HL-60/S4 treated with retinoic acid at 250 ng/mL for 4 days and 3 days (cell line): Measurements from ENCODE around the gene MRPL42.
"Not testable (repeated sequence)": the region's sequence is repeated elsewhere in the genome, so short reads cannot be mapped to it uniquely, and the experiment has no call there.

Experiments
- in situ Hi-C: fragments of 300-500 bp; cut with MboI; formaldehyde crosslinking; loops from 2 replicates; pipeline ENCODE4 v1.7.0; 2022; ENCODE audit warnings: low sequenced_read_pairs

The MRPL42 gene

GRCh38 chr12:93467351-93468007 is at the start of gene MRPL42:
Gene MRPL42 (plus strand): TSS chr12:93467514. CDS start chr12:93469286, 1,772 bp downstream.
- in situ Hi-C loops = no loop called here

GRCh38 chr12:93417967-93418480 is 49.3 kb upstream of the MRPL42 start:
- in situ Hi-C loops = loop anchor here (25.0 kb wide), 1 partner anchor 431 kb away; no protein-coding TSS in a partner anchor

- in situ Hi-C loops = loop anchor here (25.0 kb wide), 1 partner anchor 432 kb away; no protein-coding TSS in a partner anchor
Measured at GRCh38 chr12:93419388-93420034, 47.8 kb upstream of the MRPL42 start.

GRCh38 chr12:93422050-93422449 is 45.3 kb upstream of the MRPL42 start:
- in situ Hi-C loops = loop anchor here (25.0 kb wide), 1 partner anchor 435 kb away; no protein-coding TSS in a partner anchor

DNA sequence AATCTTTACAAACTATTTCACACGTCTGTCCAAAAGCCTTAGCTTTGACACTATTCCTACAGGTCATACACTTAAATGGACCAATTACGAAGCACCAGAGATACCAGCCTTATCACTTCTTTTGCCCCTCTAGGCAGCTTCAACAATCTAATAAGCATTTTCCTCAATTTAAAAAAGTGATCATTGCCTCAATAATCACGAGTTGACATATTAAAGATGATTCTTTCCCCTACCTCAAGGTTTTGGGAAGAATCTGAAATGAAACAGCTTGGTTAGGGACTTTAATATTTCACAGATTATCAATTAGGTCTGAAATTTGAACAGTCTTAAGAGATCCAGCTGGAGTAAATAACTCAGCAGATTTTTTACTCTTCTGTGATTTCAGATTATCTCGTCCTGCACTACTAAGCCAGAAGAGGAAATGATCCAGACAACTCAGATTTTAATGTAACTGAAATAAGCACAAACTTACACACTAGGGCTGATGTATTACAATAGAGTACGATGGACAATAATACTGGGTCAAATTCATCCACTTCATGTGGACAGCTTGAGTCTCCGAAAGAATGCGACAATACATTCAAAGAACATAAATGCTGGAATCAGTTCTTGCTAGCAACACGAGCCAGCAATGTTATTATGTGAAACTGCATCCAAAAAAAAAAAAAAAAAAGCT is 41.4 kb upstream of the MRPL42 start:
- in situ Hi-C loops = no loop called here

DNA sequence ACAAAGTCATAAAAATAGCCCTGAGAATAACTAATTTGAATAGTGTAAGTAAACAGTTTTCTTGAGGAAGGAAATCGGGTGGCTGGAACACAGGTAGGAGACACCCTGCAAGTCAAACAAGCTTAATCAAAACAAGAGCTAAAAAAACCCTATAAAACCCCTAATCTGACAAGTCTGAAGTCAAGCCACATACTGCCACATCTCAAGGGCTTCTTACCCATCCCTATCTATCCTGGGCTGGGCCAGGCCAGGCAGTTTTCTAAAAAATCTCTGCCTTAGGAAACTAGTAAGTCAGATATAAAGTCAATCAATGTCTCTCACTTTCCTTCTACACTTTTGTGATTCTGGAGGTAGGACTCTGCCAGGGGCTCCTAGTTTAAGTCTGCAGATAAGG is 40.9 kb upstream of the MRPL42 start:
- in situ Hi-C loops = no loop called here

- in situ Hi-C loops = no loop called here
Measured at GRCh38 chr12:93427779-93428564, 39.3 kb upstream of the MRPL42 start.

DNA sequence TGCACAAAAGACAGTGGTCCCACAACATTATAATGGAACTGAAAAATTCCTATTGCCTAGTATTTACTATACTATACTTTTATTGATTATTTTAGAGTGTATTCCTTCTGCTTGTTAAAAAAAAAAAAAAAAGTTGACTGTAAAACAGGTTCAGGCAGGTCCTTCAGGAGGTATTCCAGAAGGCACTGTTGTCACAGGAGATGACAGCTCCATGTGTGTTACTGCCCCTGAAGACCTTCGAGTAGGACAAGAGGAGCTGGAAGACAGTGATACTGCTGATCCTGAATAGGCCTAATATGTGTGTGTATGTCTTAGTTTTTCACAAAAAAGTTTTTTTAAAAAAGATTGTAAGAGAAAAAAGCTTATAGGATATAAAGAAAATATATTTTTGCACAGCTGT is 37.9 kb upstream of the MRPL42 start:
- in situ Hi-C loops = no loop called here

DNA sequence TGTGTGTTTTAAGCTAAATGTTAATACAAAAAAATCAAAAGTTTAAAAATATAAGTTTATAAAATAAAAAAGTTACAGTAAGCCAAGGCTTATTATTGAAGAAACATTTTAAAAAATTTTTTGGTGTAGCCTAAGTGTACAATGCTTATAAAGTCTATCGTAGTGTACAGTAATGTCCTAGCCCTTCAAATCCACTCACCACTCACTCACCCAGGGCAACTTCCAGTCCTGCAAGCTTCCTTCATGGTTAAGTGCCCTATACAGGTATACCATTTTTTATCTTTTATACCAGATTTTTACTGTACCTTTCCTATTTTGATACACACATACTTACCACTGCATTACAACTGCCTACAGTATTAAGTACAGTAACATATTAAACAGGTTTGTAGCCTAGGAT is 37.5 kb upstream of the MRPL42 start:
- in situ Hi-C loops = no loop called here

GRCh38 chr12:93430280-93430679 is 37.0 kb upstream of the MRPL42 start:
- in situ Hi-C loops = no loop called here

DNA sequence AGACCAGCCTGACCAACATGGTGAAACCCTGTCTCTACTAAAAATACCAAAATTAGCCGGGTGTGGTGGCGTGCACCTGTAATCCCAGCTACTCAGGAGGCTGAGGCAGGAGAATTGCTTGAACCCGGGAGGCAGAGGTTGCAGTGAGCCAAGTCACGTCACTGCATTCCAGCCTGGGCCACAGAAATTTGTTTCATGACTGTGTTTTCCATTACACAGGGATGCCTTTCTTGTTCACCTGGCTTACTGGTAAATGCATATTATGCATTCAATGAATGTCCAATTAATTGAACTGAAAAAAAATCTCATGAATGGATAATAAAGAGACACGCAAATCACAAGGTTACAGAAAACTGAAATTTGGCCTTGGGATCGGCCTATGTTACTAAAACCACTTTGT is 35.3 kb upstream of the MRPL42 start:
- in situ Hi-C loops = not testable (repeated sequence)

GRCh38 chr12:93434256-93434865 is 33.0 kb upstream of the MRPL42 start:
- in situ Hi-C loops = no loop called here

- in situ Hi-C loops = no loop called here
Measured at GRCh38 chr12:93438266-93439050, 28.9 kb upstream of the MRPL42 start.

- in situ Hi-C loops = no loop called here
Measured at GRCh38 chr12:93440043-93440835, 27.1 kb upstream of the MRPL42 start.

DNA sequence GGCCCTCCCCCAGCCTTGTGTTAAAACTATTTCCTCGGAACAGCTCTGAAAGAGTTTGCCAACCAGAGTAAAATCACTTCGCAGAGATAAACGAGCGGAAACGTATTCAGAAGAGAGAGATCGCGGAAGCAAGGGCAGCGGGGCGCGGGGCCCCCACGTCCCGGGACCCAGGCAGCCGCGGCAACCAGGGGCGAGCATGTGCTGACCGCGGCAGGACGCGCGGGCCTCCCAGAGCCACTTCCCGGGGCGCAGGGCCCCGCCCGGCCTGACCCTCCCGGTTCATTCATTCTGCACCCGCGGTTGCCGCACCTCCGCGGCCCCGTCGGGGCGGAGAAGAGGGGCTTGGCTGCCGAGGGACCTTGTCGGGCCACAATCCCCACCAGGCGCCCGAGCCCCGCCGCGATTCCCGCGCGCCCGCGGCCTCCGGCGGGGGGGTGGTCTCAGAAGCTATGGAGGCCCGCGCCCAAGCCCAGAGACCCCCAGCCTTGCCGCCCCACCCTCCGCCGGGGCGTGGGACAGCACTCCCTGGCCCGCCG is 26.2 kb upstream of the MRPL42 start:
- in situ Hi-C loops = no loop called here

GRCh38 chr12:93441617-93442410 is 25.5 kb upstream of the MRPL42 start, which contains the start of gene UBE2N:
Gene UBE2N (minus strand): TSS chr12:93441947. CDS start chr12:93441884, 63 bp downstream.
- in situ Hi-C loops = no loop called here

GRCh38 chr12:93442411-93443340 is 24.6 kb upstream of the MRPL42 start:
- in situ Hi-C loops = no loop called here
